Adrenal gland (tissue), 12 donors: ENCODE measurements around the gene MCM3AP. TPM values are rescaled to one million over a fixed set of nuclear protein-coding genes. Genes with fewer than 3 reads are reported as not detected.

ENCODE experiments used
- DNase-seq, 7 donors: peaks; one replicate each; pipeline ENCODE4 v3.0.0-alpha.2; 2019 to 2020
- H3K27ac ChIP-seq, 5 donors: fragments of 200-600 bp; sonication (generic) in 4 of 5; 1 replicate in 3 of 5; 2 replicates in 2 of 5; pipeline versions ENCODE4 v1.5.1 to v1.8.0; 2016 to 2020; ENCODE audit warnings: mild to moderate bottlenecking in 1 of 5
- H3K27me3 ChIP-seq: fragments of 200-600 bp; 2 replicates; pipeline ENCODE4 v1.8.0; 2021
- H3K36me3 ChIP-seq, 2 donors: fragments of 200-600 bp; replicated peaks in 1 of 2; 1 replicate in 1 of 2; 2 replicates in 1 of 2; pipeline versions ENCODE4 v1.5.1 to v1.8.0; 2018 to 2022
- H3K4me1 ChIP-seq, 2 donors: fragments of 200-600 bp; replicated peaks in 1 of 2; 1 replicate in 1 of 2; 2 replicates in 1 of 2; pipeline versions ENCODE4 v1.5.1 to v1.8.0; 2018 to 2021
- H3K4me3 ChIP-seq, 4 donors: fragments of 200-600 bp; sonication (generic) in 3 of 4; one replicate each; pipeline ENCODE4 v1.5.1; 2016 to 2018
- H3K9me3 ChIP-seq, 3 donors: fragments of 200-600 bp; sonication (generic) in 1 of 3; replicated peaks in 1 of 3; 1 replicate in 2 of 3; 2 replicates in 1 of 3; pipeline versions ENCODE4 v1.5.1 to v1.8.0; 2016 to 2021
- POLR2A ChIP-seq, 2 donors: fragments of 450-650 bp; IDR thresholded peaks; one replicate each; pipeline ENCODE4 v1.6.1; 2017; ENCODE audit warnings: antibody characterized with exemption in 2 of 2, mild to moderate bottlenecking in 2 of 2, moderate library complexity in 1 of 2
- WGBS, 4 donors: extraction: QIAGEN DNeasy Blood & Tissue Kit in 2 of 4; methylation state at CpG; one replicate each; pipeline versions ENCODE4 v1.1.5 to v1.1.7; 2013 to 2017; 5-methylcytosine and 5-hydroxymethylcytosine counted together
- intact Hi-C, 2 donors: fragments of 100-400 bp; cut with DNase I; formaldehyde crosslinking; loops; one replicate each; pipeline versions ENCODE4 v1.14.1 to v1.15.0; 2022 to 2023
- polyA plus RNA-seq, 3 donors: library from polyadenylated mRNA; stranded (reverse); fragments of 200-250 nt in 2 of 3; fragments of 350-450 nt in 1 of 3; fragmentation: Illumina TruSeq in 1 of 3; extraction: RNeasy Lipid Tissue Mini Kit (QIAGEN cat#74804) in 1 of 3; gene quantifications; one replicate each; pipeline ENCODE4 v1.2.3, GENCODE V29; 2013 to 2014
- total RNA-seq, 9 donors: library from RNA; depleted of rRNA in 4 of 9; stranded (reverse); fragments of >200 nt in 4 of 9; fragments of 120-200 nt in 1 of 9; fragmentation: NEBNext Ultra II Directional in 1 of 9; extraction: Animal tissue kit (Norgen Biotek cat#: 25700) in 1 of 9; gene quantifications; one replicate each; pipeline versions ENCODE4 v1.1.0 to v1.2.4, GENCODE V29; 2013 to 2023
- TF ChIP-seq, protein P1 (sequence below), 6 experiments: fragments of 450-650 bp in 4 of 6; fragments of 200-600 bp in 2 of 6; sonication (generic) in 1 of 6; IDR thresholded peaks; 1 replicate in 5 of 6; 2 replicates in 1 of 6; pipeline versions ENCODE4 v1.5.1 to v1.8.0; 2016 to 2021; ENCODE audit warnings: antibody characterized with exemption in 6 of 6, mild to moderate bottlenecking in 2 of 6, moderate library complexity in 1 of 6
- donor health status: healthy with polysubstance abuse.
- donor health status: Bipolar disorder and iron deficiency.
- donor health status: DM: yes; HTN: yes; CAD: no.
- donor health status: DM: no; HTN: no; CAD: no.
- donor health status: DM: no; HTN: no; CAD: no.
- donor health status: DM: yes; HTN: yes; CAD: no.

The MCM3AP gene
- total and polyA plus RNA-seq, 12 donors = 34.8 to 89.4 (median 70.1) TPM

DNA sequence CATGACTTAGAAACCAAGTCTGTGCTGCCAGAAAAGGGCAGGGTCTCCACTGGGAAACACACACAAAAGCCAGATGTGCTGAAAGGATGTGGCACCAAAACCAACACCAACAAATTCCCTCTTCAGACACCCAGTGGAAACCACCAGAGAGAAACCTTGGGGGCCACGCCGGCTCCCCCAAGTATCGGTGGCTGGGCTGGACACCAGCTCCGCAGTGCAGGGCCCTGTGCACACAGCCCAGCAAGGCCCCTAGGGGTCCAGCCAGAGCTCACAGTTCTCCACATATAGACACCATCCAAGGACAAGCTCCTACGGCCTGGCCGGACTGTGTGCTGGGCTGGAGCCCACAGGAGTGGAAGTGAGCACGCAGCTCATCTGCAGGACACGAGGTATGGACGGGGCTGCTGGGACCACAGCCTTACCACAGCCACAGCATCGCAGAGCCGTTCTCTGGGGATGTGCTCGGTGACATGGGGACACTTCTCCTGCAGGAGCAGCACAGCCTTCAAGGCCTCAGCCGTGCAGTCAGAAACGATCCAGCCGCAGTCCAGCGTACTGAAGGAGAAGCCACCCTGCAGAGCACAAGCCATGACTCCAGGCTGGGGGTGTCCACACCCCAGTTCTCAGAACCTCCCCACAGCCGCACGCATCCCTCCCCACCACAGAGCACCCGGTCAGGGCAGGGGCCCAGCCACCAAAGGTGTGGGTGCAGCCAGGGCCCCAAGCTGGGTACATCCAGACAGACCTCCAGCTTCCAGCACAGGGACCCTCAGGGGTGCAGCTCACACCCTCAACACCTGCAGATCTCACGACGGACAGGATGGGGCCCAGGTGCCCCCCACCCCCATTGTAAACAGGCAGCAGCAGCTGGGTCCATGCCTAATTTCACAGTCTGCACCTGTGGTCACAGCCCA is 78.1 kb downstream of the MCM3AP start:
- no peak overlapping the region for H3K4me3 ChIP-seq
- H3K4me1 ChIP-seq = no peaks in the 10 kb centered on the region
- intact Hi-C loops = no loop called here
- TF ChIP-seq, protein P1, sequence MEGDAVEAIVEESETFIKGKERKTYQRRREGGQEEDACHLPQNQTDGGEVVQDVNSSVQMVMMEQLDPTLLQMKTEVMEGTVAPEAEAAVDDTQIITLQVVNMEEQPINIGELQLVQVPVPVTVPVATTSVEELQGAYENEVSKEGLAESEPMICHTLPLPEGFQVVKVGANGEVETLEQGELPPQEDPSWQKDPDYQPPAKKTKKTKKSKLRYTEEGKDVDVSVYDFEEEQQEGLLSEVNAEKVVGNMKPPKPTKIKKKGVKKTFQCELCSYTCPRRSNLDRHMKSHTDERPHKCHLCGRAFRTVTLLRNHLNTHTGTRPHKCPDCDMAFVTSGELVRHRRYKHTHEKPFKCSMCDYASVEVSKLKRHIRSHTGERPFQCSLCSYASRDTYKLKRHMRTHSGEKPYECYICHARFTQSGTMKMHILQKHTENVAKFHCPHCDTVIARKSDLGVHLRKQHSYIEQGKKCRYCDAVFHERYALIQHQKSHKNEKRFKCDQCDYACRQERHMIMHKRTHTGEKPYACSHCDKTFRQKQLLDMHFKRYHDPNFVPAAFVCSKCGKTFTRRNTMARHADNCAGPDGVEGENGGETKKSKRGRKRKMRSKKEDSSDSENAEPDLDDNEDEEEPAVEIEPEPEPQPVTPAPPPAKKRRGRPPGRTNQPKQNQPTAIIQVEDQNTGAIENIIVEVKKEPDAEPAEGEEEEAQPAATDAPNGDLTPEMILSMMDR (IDR thresholded peaks at IDR 0.05) = no peak
- no peak for TF ChIP-seq POLR2A (IDR thresholded peaks at IDR 0.05)
- H3K27me3 ChIP-seq = no peaks in the 10 kb centered on the region
- H3K27ac ChIP-seq = no peak overlapping the region
- H3K36me3 ChIP-seq = peaks cover 0 to 78% of the 10 kb centered on the region in 2 donors
- DNase-seq = peak in 3 of 7 donors; percentile 6 to 11 (median 7)
- 90 to 95% (median 93%) methylated on average over 8 to 21 of the region's 21 CpGs for WGBS, 4 donors
- no peaks in the 10 kb centered on the region for H3K9me3 ChIP-seq

DNA sequence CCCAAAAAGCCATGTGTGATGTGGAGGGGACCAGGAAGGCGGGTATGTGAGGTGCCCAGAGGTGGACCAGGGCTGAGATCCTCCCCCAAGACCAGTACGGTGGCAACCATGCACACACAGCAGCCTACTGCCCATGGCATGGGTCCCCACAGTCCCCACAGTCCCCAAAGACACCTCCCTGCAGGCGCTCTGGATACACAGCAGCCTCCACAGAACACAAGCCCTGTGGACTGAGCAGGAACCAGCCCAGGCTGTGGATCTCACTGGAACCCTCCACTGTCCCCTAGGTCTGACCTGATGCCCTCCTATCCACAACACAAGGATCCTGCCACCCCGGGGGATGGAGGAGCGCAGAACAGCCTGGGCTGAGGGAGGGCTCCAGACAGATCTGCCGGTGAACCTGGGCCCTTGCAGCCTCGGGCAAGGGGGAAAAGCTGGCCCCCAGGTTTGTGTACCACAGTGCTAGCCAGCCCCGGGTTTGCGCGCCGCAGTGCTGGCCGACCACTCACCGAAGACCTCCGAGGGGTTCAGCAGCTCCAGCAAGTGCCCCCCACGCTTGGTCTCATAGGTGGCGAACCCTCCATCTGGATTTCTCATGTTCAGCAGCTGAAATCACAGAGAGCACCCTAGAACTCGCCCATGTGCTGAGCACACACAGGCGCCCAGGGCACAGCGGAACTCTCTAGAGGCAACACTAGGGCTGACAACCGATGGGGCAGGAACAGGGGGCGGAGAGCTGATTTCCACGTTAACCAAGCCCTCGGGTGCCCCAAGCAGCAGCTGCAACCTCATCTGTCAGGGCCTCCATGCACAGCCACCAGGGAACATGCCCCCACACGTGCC is 79.0 kb downstream of the MCM3AP start:
- Histone ChIP-seq H3K27ac (no peak overlapping the region), H3K27me3 (no peaks in the 10 kb centered on the region), H3K4me3 (no peak overlapping the region), H3K9me3 (no peaks in the 10 kb centered on the region), H3K36me3 (peaks cover 0 to 78% of the 10 kb centered on the region in 2 donors), H3K4me1 (no peaks in the 10 kb centered on the region)
- 89 to 97% (median 94%) methylated on average over 7 to 24 of the region's 24 CpGs for WGBS, 4 donors
- DNase-seq = peak in 3 of 7 donors; percentile 4 to 8 (median 8)
- intact Hi-C loops = no loop called here
- TF ChIP-seq, protein P1 (IDR thresholded peaks at IDR 0.05) = no peak
- no peak for TF ChIP-seq POLR2A (IDR thresholded peaks at IDR 0.05)

DNA sequence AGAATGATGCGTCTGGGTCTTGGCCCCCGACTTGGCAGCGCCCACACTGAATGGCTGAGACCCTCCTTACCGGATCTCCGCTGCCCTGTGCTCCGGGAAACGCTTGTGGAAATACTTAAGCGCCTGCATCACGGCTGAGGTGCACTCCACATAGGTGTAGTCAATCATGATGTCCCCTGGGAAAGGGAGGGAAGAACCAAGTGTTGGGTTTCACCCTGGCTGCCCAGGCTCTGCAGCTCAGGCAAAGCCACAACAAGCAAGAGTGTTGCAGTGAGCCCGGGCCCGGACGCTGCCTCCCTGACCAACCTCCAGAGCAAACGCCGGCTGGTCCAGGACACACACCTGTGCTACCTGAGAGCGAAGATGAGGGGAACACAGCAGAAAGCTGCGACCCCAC is 79.6 kb downstream of the MCM3AP start:
- Histone ChIP-seq H3K27ac (no peak overlapping the region), H3K4me3 (no peak overlapping the region), H3K9me3 (no peaks in the 10 kb centered on the region), H3K36me3 (peaks cover 0 to 77% of the 10 kb centered on the region in 2 donors), H3K27me3 (no peaks in the 10 kb centered on the region), H3K4me1 (no peaks in the 10 kb centered on the region)
- DNase-seq = peak in 2 of 7 donors; percentile 4 to 10
- intact Hi-C loops = no loop called here
- no peak for TF ChIP-seq POLR2A (IDR thresholded peaks at IDR 0.05)
- TF ChIP-seq, protein P1 (IDR thresholded peaks at IDR 0.05) = no peak
- WGBS, 4 donors = 92 to 97% (median 94%) methylated on average over 13 to 16 of the region's 16 CpGs

DNA sequence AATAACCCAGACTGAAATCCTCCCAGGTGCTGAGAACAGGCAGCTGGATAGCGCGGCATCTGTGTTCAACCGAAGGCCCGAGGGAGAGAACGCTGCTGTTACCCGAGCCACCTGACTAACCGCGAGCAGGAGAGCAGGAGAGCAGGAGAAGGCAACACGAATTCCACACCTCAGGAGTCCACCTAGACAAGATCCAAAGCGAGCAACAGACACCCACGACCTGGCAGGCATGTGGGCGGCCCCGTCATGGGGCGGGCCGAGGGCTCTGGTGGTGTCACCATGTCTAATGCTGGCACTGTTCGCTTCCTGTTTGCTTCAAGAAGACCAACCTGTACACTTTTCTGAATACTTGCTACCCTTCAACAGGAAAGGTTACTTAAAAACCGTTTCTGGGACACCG is 80.2 kb downstream of the MCM3AP start:
- Histone ChIP-seq H3K27me3 (no peaks in the 10 kb centered on the region), H3K27ac (no peak overlapping the region), H3K4me1 (no peaks in the 10 kb centered on the region), H3K36me3 (peaks cover 0 to 76% of the 10 kb centered on the region in 2 donors), H3K9me3 (no peaks in the 10 kb centered on the region), H3K4me3 (no peak overlapping the region)
- intact Hi-C loops = no loop called here
- WGBS, 4 donors = 87 to 93% (median 88%) methylated on average over 18 of the region's 18 CpGs
- DNase-seq = no peak
- TF ChIP-seq, protein P1 (IDR thresholded peaks at IDR 0.05) = no peak
- TF ChIP-seq POLR2A (IDR thresholded peaks at IDR 0.05) = no peak
